H7 (cell line): ENCODE data around the gene MOB4. TPM values are rescaled to one million over a fixed set of nuclear protein-coding genes. Genes with fewer than 3 reads are reported as not detected.
"Not testable (repeated sequence)": the region's sequence is repeated elsewhere in the genome, so short reads cannot be mapped to it uniquely, and the experiment has no call there.

Experiments used
- DNase-seq: peaks from one replicate; pipeline ENCODE4 v3.0.0; 2012
- H3K27me3 ChIP-seq: 2 replicates; pipeline ENCODE4 v1.6.0; 2011; ENCODE audit warnings: mild to moderate bottlenecking, low read length; ENCODE audit not compliant: control insufficient read depth, insufficient read depth
- H3K36me3 ChIP-seq: replicated peaks from 2 replicates; pipeline ENCODE4 v1.5.1; 2011; ENCODE audit warnings: low read length; ENCODE audit not compliant: control insufficient read depth, insufficient read depth
- H3K4me3 ChIP-seq: 2 replicates; pipeline ENCODE4 v1.5.1; 2011; ENCODE audit warnings: low read depth, mild to moderate bottlenecking, control low read depth, low read length, moderate library complexity; ENCODE audit not compliant: insufficient read depth
- total RNA-seq: library from RNA; depleted of rRNA; stranded (reverse); fragments of >200 nt; shearing (Covaris generic); gene quantifications from 2 replicates; pipeline ENCODE4 v1.2.3, GENCODE V29; 2014

The MOB4 gene
- total RNA-seq, 1 experiment from 2014 or later, result 59.2 TPM

DNA sequence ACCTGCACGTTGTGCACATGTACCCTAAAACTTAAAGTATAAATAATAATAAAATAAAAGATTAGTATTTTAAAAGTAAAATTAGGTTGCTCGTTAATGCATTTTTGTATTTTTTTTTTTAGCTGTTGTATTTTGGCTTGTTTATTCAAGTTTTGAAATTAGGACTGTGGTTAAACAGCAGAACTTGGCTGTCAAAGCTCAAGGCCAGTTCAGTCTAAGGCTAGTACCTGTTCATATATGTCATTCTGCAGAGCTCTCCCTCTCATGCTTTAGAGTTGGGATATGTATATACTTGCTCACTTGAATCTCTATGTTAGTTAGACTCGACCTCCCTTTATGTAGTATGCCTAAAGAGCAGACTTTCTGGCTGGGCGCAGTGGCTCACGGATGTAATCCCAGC, 32.7 kb downstream of the MOB4 start:
- Histone ChIP-seq H3K4me3 (no peak overlapping the region), H3K36me3 (peaks cover 4% of the 10 kb centered on the region), H3K27me3 (no peaks in the 10 kb centered on the region)
- no peak for DNase-seq

DNA sequence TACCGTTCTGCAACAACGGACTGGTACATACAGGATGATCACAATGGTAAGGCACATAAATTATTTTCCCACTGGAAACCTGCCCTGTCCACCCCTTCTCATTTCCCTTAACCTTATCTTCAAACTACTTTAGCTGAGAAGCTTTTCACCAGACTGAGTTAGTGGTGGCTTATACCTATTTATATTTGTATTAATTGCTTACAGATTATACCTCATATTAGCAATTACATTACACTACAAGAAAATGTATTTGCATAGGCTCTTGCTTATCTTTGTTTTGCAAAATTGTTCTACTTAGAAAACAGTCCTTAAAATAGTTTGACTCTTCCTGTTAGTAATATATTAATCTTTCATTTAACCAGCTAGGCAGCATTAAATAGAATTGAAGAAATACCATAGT, 35.4 kb downstream of the MOB4 start:
- not testable (repeated sequence) for H3K27me3 ChIP-seq, H3K36me3 ChIP-seq, DNase-seq, H3K4me3 ChIP-seq

DNA sequence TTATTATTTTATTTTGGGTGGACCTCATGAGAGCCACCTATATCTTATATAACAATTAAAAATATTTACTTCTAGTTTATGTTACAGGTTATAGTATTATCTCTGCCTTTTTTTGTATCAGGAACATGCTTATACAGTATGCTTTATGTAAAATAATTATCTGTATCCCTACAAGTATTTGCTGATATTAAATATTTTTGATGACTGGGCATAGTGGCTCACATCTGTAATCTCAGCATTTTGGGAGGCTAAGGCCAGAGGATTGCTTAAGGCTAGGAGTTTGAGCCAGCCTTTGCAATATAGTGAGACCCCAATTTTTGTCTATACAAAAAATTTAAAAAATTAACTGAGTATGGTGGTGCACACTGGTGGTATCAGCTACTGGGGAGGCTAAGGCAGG, 39.6 kb downstream of the MOB4 start:
- Histone ChIP-seq H3K4me3 (no peak overlapping the region), H3K27me3 (no peaks in the 10 kb centered on the region), H3K36me3 (peaks cover 3% of the 10 kb centered on the region)
- DNase-seq, result no peak

- no peak for DNase-seq
- no peaks in the 10 kb centered on the region for H3K27me3 ChIP-seq
- peaks cover 2% of the 10 kb centered on the region; the same call in 1 of the 2 replicates for H3K36me3 ChIP-seq
- no peak overlapping the region for H3K4me3 ChIP-seq
Measured at GRCh38 chr2:197556456-197556855, 40.6 kb downstream of the MOB4 start.

GRCh38 chr2:197558393-197558792, 42.5 kb downstream of the MOB4 start:
- DNase-seq, result no peak
- no peaks in the 10 kb centered on the region for H3K27me3 ChIP-seq
- 0 out of 2 replicates have a peak, but pooled peaks cover 2% of the 10 kb centered on the region for H3K36me3 ChIP-seq
- H3K4me3 ChIP-seq, result no peak overlapping the region

GRCh38 chr2:197559681-197560080, 43.8 kb downstream of the MOB4 start:
- Histone ChIP-seq H3K27me3 (no peaks in the 10 kb centered on the region), H3K36me3 (no peaks in the 10 kb centered on the region), H3K4me3 (no peak overlapping the region)
- DNase-seq, result no peak

GRCh38 chr2:197560146-197560665, 44.3 kb downstream of the MOB4 start:
- no peak for DNase-seq
- H3K36me3 ChIP-seq, result no peaks in the 10 kb centered on the region
- H3K4me3 ChIP-seq, result no peak overlapping the region
- H3K27me3 ChIP-seq, result no peaks in the 10 kb centered on the region

DNA sequence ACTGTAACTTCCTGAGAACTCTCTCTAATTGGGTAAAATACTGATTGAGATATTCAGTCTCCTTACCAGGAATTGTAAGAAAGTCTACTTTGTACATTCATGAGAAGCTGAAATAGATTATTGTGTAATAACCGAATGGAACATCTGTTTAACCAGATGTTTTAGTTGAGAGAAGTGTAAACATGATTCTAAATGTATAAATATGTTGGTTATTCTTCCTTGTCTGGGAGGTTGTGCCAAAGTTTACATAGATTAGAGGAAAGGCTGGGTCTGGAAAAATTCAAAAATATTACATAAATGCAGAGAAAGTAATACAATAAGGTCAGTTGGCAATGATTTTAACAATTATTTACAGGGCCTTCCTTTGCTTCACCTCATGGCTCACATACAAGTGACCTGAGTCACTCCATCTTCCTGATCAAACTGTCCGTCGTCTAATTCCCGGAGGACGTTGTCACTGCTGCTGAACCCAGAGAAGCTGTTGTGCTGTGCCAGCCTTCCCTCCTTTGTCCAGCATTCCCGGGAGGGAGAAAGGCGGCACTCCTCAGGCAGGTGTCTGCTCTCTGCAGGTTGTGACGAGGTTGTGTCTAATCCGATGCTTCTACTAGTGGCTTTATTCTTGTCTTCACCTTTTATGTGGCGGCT, 55.9 kb downstream of the MOB4 start:
- H3K36me3 ChIP-seq, result no peaks in the 10 kb centered on the region; the same call in 1 of the 2 replicates
- H3K4me3 ChIP-seq, result no peak overlapping the region
- H3K27me3 ChIP-seq, result no peaks in the 10 kb centered on the region
- no peak for DNase-seq

- no peaks in the 10 kb centered on the region for H3K27me3 ChIP-seq
- DNase-seq, result no peak
- no peaks in the 10 kb centered on the region; the same call in 1 of the 2 replicates for H3K36me3 ChIP-seq
- H3K4me3 ChIP-seq, result no peak overlapping the region
Measured at GRCh38 chr2:197573608-197574007, 57.7 kb downstream of the MOB4 start.

GRCh38 chr2:197575987-197576386, 60.1 kb downstream of the MOB4 start:
- H3K27me3 ChIP-seq, result no peaks in the 10 kb centered on the region
- H3K4me3 ChIP-seq, result no peak overlapping the region
- DNase-seq, result no peak
- no peaks in the 10 kb centered on the region; the same call in none of the 2 replicates for H3K36me3 ChIP-seq

GRCh38 chr2:197576631-197577030, 60.8 kb downstream of the MOB4 start:
- DNase-seq, result no peak
- Histone ChIP-seq H3K36me3 (no peaks in the 10 kb centered on the region; the same call in none of the 2 replicates), H3K27me3 (no peaks in the 10 kb centered on the region), H3K4me3 (no peak overlapping the region)

GRCh38 chr2:197577446-197577845, 61.6 kb downstream of the MOB4 start:
- Histone ChIP-seq H3K4me3 (no peak overlapping the region), H3K36me3 (peaks cover under 1% of the 10 kb centered on the region), H3K27me3 (no peaks in the 10 kb centered on the region)
- no peak for DNase-seq

DNA sequence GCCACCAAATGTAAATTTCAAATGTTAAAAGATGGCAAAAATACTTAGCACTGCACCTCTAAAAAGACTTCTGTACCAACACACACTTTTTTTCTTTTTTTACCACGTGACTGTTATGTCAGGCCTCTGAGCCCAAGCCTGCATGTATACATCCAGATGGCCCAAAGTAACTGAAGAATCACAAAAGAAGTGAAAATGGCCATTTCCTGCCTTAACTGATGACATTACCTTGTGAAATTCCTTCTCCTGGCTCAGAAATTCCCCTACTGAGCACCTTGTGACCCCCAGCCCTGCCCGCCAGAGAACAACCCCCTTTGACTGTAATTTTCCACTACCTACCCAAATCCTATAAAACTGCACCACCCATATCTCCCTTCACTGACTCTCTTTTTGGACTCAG, 62.4 kb downstream of the MOB4 start:
- not testable (repeated sequence) for DNase-seq, H3K36me3 ChIP-seq, H3K27me3 ChIP-seq
- H3K4me3 ChIP-seq, result peak overlapping the region; percentile 42; the same call in 1 of the 2 replicates

DNA sequence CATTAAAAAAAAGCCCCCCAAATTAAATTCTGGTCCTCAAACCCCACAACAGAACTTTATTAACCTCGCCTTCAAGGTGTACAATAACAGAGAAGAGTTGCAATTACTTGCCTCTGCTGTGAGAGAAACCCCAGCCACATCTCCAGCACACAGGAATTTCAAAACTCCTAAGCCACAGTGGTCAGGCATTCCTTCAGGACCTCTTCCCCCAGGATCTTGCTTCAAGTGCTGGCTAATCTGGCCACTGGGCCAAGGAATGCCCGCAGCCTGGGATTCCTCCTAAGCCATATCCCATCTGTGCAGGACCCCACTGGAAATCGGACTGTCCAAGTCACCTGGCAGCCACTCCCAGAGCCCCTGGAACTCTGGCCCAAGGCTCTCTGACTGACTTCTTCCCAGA, 64.3 kb downstream of the MOB4 start:
- DNase-seq, H3K27me3 ChIP-seq, H3K36me3 ChIP-seq: not testable (repeated sequence)
- peak overlapping the region; percentile 42 for H3K4me3 ChIP-seq

DNA sequence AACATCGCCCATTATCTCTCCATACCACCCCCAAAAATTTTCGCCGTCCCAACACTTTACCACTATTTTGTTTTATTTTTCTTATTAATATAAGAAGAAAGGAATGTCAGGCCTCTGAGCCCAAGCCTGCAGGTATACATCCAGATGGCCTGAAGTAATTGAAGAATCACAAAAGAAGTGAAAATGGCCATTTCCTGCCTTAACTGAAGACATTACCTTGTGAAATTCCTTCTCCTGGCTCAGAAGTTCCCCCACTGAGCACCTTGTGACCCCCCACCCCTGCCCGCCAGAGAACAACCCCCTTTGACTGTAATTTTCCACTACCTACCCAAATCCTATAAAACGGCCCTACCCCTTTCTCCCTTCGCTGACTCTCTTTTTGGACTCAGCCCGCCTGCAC, 71.4 kb downstream of the MOB4 start:
- not testable (repeated sequence) for H3K36me3 ChIP-seq, DNase-seq, H3K4me3 ChIP-seq, H3K27me3 ChIP-seq
